Neuronal stem cell (in vitro differentiated cells): ENCODE results near the gene OVOL1. TPM values are rescaled to one million over a fixed set of nuclear protein-coding genes. Genes with fewer than 3 reads are reported as not detected.
A peak's percentile ranks its signal among the peaks of the same experiment; 100 is the strongest.

Experiments used
- DNase-seq: peaks from one replicate; pipeline ENCODE4 v3.0.0-alpha.2; 2013; ENCODE audit warnings: low spot score
- H2AFZ ChIP-seq: one replicate; pipeline ENCODE4 v1.6.1; 2013; ENCODE audit warnings: mild to moderate bottlenecking, low read length, inconsistent platforms
- H2AK5ac ChIP-seq: 2 replicates; pipeline ENCODE4 v1.6.1; 2013; ENCODE audit warnings: low read depth, mild to moderate bottlenecking, inconsistent platforms, low read length, moderate library complexity, mixed read lengths
- H2BK120ac ChIP-seq: 2 replicates; pipeline ENCODE4 v1.6.1; 2013; ENCODE audit warnings: low read depth, mild to moderate bottlenecking, inconsistent platforms, low read length, moderate library complexity, mixed read lengths
- H2BK12ac ChIP-seq: one replicate; pipeline ENCODE4 v1.6.1; 2013; ENCODE audit warnings: low read length, inconsistent platforms
- H2BK15ac ChIP-seq: 2 replicates; pipeline ENCODE4 v1.6.1; 2013; ENCODE audit warnings: mild to moderate bottlenecking, low read length, inconsistent platforms, mixed read lengths
- H2BK5ac ChIP-seq: one replicate; pipeline ENCODE4 v1.6.1; 2013; ENCODE audit warnings: inconsistent platforms, mild to moderate bottlenecking, low read length, moderate library complexity
- H3K14ac ChIP-seq: one replicate; pipeline ENCODE4 v1.6.1; 2013; ENCODE audit warnings: low read length, inconsistent platforms
- H3K18ac ChIP-seq: 2 replicates; pipeline ENCODE4 v1.6.1; 2013; ENCODE audit warnings: low read length, inconsistent platforms
- H3K23ac ChIP-seq: 2 replicates; pipeline ENCODE4 v1.6.1; 2013; ENCODE audit warnings: low read depth, mild to moderate bottlenecking, mixed read lengths, low read length, inconsistent platforms; ENCODE audit not compliant: poor library complexity
- H3K27ac ChIP-seq: replicated peaks from 3 replicates; pipeline ENCODE4 v1.5.1; 2013; ENCODE audit warnings: low read length, inconsistent platforms
- H3K27me3 ChIP-seq, 3 experiments: 2 replicates each; pipeline ENCODE4 v1.6.1; 2013; ENCODE audit warnings: low read length in 3 of 3, mild to moderate bottlenecking in 2 of 3, inconsistent platforms in 1 of 3, low read depth in 1 of 3, mixed read lengths in 1 of 3, moderate library complexity in 1 of 3; ENCODE audit not compliant: control insufficient read depth in 3 of 3, insufficient read depth in 3 of 3
- H3K36me3 ChIP-seq, 2 donors: replicated peaks in 1 of 2; 2 replicates each; pipeline ENCODE4 v1.6.1; 2013; ENCODE audit warnings: low read length in 2 of 2; ENCODE audit not compliant: control insufficient read depth in 2 of 2, insufficient read depth in 2 of 2
- H3K4ac ChIP-seq: 2 replicates; pipeline ENCODE4 v1.6.1; 2013; ENCODE audit warnings: inconsistent platforms, mild to moderate bottlenecking, low read length, moderate library complexity
- H3K4me1 ChIP-seq, 2 donors: 1 replicate in 1 of 2; 2 replicates in 1 of 2; pipeline ENCODE4 v1.6.1; 2013; ENCODE audit warnings: low read length in 2 of 2, low read depth in 1 of 2; ENCODE audit not compliant: control insufficient read depth in 2 of 2, insufficient read depth in 1 of 2
- H3K4me2 ChIP-seq: one replicate; pipeline ENCODE4 v1.6.1; 2013; ENCODE audit warnings: mild to moderate bottlenecking, low read length, inconsistent platforms; ENCODE audit not compliant: insufficient read depth, poor library complexity, severe bottlenecking
- H3K4me3 ChIP-seq, 2 donors: 2 replicates each; pipeline ENCODE4 v1.5.1; 2013; ENCODE audit warnings: low read length in 2 of 2, mild to moderate bottlenecking in 2 of 2, inconsistent platforms in 1 of 2, moderate library complexity in 1 of 2
- H3K79me1 ChIP-seq: one replicate; pipeline ENCODE4 v1.6.1; 2013; ENCODE audit warnings: low read depth, mild to moderate bottlenecking, inconsistent platforms, low read length, moderate library complexity
- H3K9ac ChIP-seq: one replicate; pipeline ENCODE4 v1.6.1; 2013; ENCODE audit warnings: mild to moderate bottlenecking, low read depth, low read length, inconsistent platforms; ENCODE audit not compliant: poor library complexity
- H3K9me3 ChIP-seq, 2 donors: replicated peaks in 1 of 2; 2 replicates each; pipeline versions ENCODE3 to v1.6.1; 2013; ENCODE audit warnings: low read length in 2 of 2, mild to moderate bottlenecking in 2 of 2, inconsistent platforms in 1 of 2, low read depth in 1 of 2, mixed read lengths in 1 of 2, moderate library complexity in 1 of 2; ENCODE audit not compliant: control insufficient read depth in 2 of 2, insufficient read depth in 1 of 2
- H4K8ac ChIP-seq: one replicate; pipeline ENCODE4 v1.6.1; 2013; ENCODE audit warnings: low read depth, mild to moderate bottlenecking, inconsistent platforms, low read length, moderate library complexity
- H4K91ac ChIP-seq: one replicate; pipeline ENCODE4 v1.6.1; 2013; ENCODE audit warnings: low read length, low read depth, mild to moderate bottlenecking, inconsistent platforms; ENCODE audit not compliant: poor library complexity
- WGBS, 2 donors: extraction: QIAGEN DNeasy Blood & Tissue Kit; methylation state at CpG; one replicate each; pipeline ENCODE4 v1.1.7; 2013; ENCODE audit warnings: missing lambda C conversion rate in 2 of 2, mixed read lengths in 1 of 2; ENCODE audit not compliant: insufficient read length in 2 of 2, insufficient replicate concordance in 1 of 2; ENCODE audit errors: extremely low coverage in 2 of 2; 5-methylcytosine and 5-hydroxymethylcytosine counted together
- polyA plus RNA-seq, 2 experiments: library from polyadenylated mRNA; stranded (reverse); fragments of 200-250 nt; gene quantifications; one replicate each; pipeline ENCODE4 v1.2.3, GENCODE V29; 2013

OVOL1 gene
- polyA plus RNA-seq (2013, experiment 1 of 2), result 0.03 TPM
- 0.01 TPM for polyA plus RNA-seq (2013, experiment 2 of 2)

DNA sequence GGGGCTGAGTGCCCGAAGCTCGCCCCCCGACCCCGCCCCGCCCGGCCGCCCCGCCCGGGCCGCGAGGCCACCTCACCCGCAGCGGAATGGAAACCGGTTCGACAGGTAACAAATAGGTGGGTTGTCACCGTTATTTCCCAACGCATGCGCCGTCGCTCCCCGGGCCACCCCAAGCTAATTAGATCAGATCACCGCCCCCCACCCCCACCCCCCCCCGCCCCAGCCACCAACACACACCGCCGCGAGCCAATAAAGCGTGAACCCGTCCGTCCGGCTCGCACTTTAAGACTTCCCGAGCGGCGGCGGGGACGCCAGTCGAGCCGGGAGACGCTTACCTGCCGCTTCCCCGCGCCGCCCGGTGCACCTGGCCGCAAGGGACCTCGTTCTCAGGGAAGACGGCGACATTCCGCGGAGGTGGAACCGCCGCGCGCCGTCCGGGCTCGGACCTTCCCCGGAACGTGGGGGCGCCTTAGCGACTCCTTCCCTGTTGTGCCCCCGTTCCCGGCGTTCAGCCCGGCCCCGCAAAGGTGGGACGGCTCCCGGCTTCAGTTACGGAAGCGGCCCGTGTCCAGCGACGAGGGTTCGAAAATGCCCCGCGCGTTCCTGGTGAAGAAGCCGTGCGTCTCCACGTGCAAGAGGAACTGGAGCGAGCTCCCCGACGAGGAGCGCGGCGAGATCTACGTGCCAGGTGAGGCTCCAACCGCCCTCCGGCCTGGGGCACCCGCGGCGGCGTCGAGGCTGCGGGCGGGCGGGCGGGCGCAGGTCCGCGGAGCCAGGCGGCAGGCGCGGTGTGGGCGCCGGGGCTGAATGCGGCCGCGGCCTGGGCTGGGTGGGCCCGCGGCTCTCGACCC is at the start of gene OVOL1:
TSS of gene OVOL1 (plus strand) at position 278 of the 851 bp plus-strand sequence. CDS start at position 589, 311 bp downstream.
- H2AFZ ChIP-seq, result peak within 1 kb of the TSS; percentile 75
- H4K8ac ChIP-seq, result no peak within 1 kb of the TSS
- H2BK15ac ChIP-seq, result peak within 1 kb of the TSS; percentile 67
- WGBS, 2 donors, result no CpG with 5 or more reads among the region's 112 CpGs
- H2BK120ac ChIP-seq, result no peak within 1 kb of the TSS
- no peak within 1 kb of the TSS for H4K91ac ChIP-seq
- H3K4me2 ChIP-seq, result peak within 1 kb of the TSS; percentile 52
- no peaks in the 10 kb centered on the region for H3K36me3 ChIP-seq
- H3K18ac ChIP-seq, result peak within 1 kb of the TSS; percentile 96
- no peak within 1 kb of the TSS for H3K4ac ChIP-seq
- no peaks in the 10 kb centered on the region for H3K9me3 ChIP-seq
- H2BK12ac ChIP-seq, result peak within 1 kb of the TSS; percentile 16
- H3K23ac ChIP-seq, result peak within 1 kb of the TSS; percentile 99
- H3K14ac ChIP-seq, result peak within 1 kb of the TSS; percentile 82
- no peak within 1 kb of the TSS for H3K9ac ChIP-seq
- peak within 1 kb of the TSS; percentile 73 for H2AK5ac ChIP-seq
- no peak within 1 kb of the TSS for H2BK5ac ChIP-seq
- H3K4me1 ChIP-seq, result peaks cover 7 to 16% of the 10 kb centered on the region in 2 donors
- H3K79me1 ChIP-seq, result peaks cover 5% of the 10 kb centered on the region
- peak within 1 kb of the TSS in 1 of 2 donors; percentile 17 for H3K4me3 ChIP-seq
- no peak for DNase-seq
- no peak within 1 kb of the TSS for H3K27ac ChIP-seq
- peaks cover 26 to 97% (median 60%) of the 10 kb centered on the region in 3 experiments for H3K27me3 ChIP-seq

- H3K23ac ChIP-seq, result no peak overlapping the region
- no peak overlapping the region for H2AFZ ChIP-seq
- H4K8ac ChIP-seq, result no peak overlapping the region
- H2AK5ac ChIP-seq, result no peak overlapping the region
- H2BK15ac ChIP-seq, result no peak overlapping the region
- H3K4me2 ChIP-seq, result no peak overlapping the region
- no peak overlapping the region for H4K91ac ChIP-seq
- H3K36me3 ChIP-seq, result no peaks in the 10 kb centered on the region
- no peak overlapping the region for H3K9ac ChIP-seq
- H3K27me3 ChIP-seq, result peaks cover 0 to 2% (median 0%) of the 10 kb centered on the region in 3 experiments
- H3K4me1 ChIP-seq, result no peaks in the 10 kb centered on the region
- H3K4ac ChIP-seq, result no peak overlapping the region
- no peak overlapping the region for H3K4me3 ChIP-seq
- H3K14ac ChIP-seq, result no peak overlapping the region
- no peak for DNase-seq
- H2BK120ac ChIP-seq, result no peak overlapping the region
- no peak overlapping the region for H2BK12ac ChIP-seq
- no peak overlapping the region for H3K18ac ChIP-seq
- H3K79me1 ChIP-seq, result peaks cover 2% of the 10 kb centered on the region
- WGBS, 2 donors, result no CpG with 5 or more reads among the region's 2 CpGs
- H3K27ac ChIP-seq, result no peak overlapping the region
- H2BK5ac ChIP-seq, result no peak overlapping the region
- H3K9me3 ChIP-seq, result peaks cover 5 to 26% of the 10 kb centered on the region in 2 donors
Observed at GRCh38 chr11:65739022-65739421, 47.8 kb upstream of the OVOL1 start.

GRCh38 chr11:65741185-65741584 is 45.7 kb upstream of the OVOL1 start:
- no CpG with 5 or more reads among the region's 8 CpGs for WGBS, 2 donors
- Histone ChIP-seq H3K4ac (no peak overlapping the region), H3K4me2 (no peak overlapping the region), H4K91ac (no peak overlapping the region), H2AK5ac (no peak overlapping the region), H3K27ac (no peak overlapping the region), H2BK12ac (no peak overlapping the region), H3K9ac (peak overlapping the region; percentile 83), H4K8ac (no peak overlapping the region), H3K14ac (no peak overlapping the region), H3K36me3 (no peaks in the 10 kb centered on the region), H3K18ac (no peak overlapping the region), H3K9me3 (peaks cover 5 to 15% of the 10 kb centered on the region in 2 donors), H2BK5ac (no peak overlapping the region), H2BK120ac (no peak overlapping the region), H3K79me1 (peaks cover 3% of the 10 kb centered on the region), H3K4me1 (no peaks in the 10 kb centered on the region), H3K23ac (no peak overlapping the region), H3K4me3 (no peak overlapping the region), H2AFZ (no peak overlapping the region), H3K27me3 (peaks cover 0 to 2% (median 0%) of the 10 kb centered on the region in 3 experiments), H2BK15ac (no peak overlapping the region)
- no peak for DNase-seq

- H2AFZ ChIP-seq, result no peak overlapping the region
- H2BK12ac ChIP-seq, result no peak overlapping the region
- no peak overlapping the region for H2BK5ac ChIP-seq
- H3K9ac ChIP-seq, result no peak overlapping the region
- no peak overlapping the region for H4K91ac ChIP-seq
- H2BK120ac ChIP-seq, result no peak overlapping the region
- no peaks in the 10 kb centered on the region for H3K4me1 ChIP-seq
- no peak overlapping the region for H2BK15ac ChIP-seq
- no peak overlapping the region for H3K4ac ChIP-seq
- H3K18ac ChIP-seq, result no peak overlapping the region
- peaks cover 3% of the 10 kb centered on the region for H3K79me1 ChIP-seq
- H3K23ac ChIP-seq, result no peak overlapping the region
- peaks cover 4 to 5% of the 10 kb centered on the region in 2 donors for H3K9me3 ChIP-seq
- H3K14ac ChIP-seq, result no peak overlapping the region
- peaks cover 0 to 2% (median 0%) of the 10 kb centered on the region in 3 experiments for H3K27me3 ChIP-seq
- H3K4me2 ChIP-seq, result no peak overlapping the region
- no peak overlapping the region for H2AK5ac ChIP-seq
- no peak overlapping the region for H3K27ac ChIP-seq
- no peak overlapping the region for H3K4me3 ChIP-seq
- no peak for DNase-seq
- H3K36me3 ChIP-seq, result no peaks in the 10 kb centered on the region
- WGBS, 2 donors, result no CpG with 5 or more reads among the region's 1 CpG
- H4K8ac ChIP-seq, result no peak overlapping the region
Observed at GRCh38 chr11:65742353-65742752, 44.5 kb upstream of the OVOL1 start.
